ENCODE data around the gene MCTP2. TPM values are rescaled to one million over a fixed set of nuclear protein-coding genes. Genes with fewer than 3 reads are reported as not detected.

Gene MCTP2
- total RNA-seq, 1 experiment from 2014 or later = 0.15 TPM

- ChIA-PET POLR2A (no interaction called here), CTCF (no interaction called here)
- no peak for ATAC-seq
Observed at GRCh38 chr15:94277485-94277884, 46.1 kb downstream of the MCTP2 start.

GRCh38 chr15:94279736-94280135 lies 48.4 kb downstream of the MCTP2 start:
- H3K27ac ChIP-seq (ENCODE audit: low read length) = no peak overlapping the region
- H3K4me3 ChIP-seq (ENCODE audit: low read depth in 2 of 2, low read length in 2 of 2) = no peak overlapping the region
- in situ Hi-C loops (cut with HindIII; ENCODE audit: low pct_unique_long_range_greater_than_20kb, low sequenced_read_pairs) (no loop called here), intact Hi-C loops (cut with micrococcal nuclease; ENCODE audit: unreplicated experiment) (no loop called here)
- H3K9me3 ChIP-seq (ENCODE audit: control insufficient read depth, insufficient read depth, low read depth, low read length) = no peaks in the 10 kb centered on the region
- ChIA-PET POLR2A (no interaction called here), CTCF (no interaction called here)
- H3K27me3 ChIP-seq (ENCODE audit: control insufficient read depth, insufficient read depth, low read length) = no peaks in the 10 kb centered on the region
- TF ChIP-seq CTCF (IDR thresholded peaks at IDR 0.05) (no peak), TCF7L2 (IDR thresholded peaks at IDR 0.05; ENCODE audit: low read depth, low read length) (no peak), REST (IDR thresholded peaks at IDR 0.05; ENCODE audit: insufficient read depth in 1 of 2, low read depth in 2 of 2, low read length in 1 of 2) (no peak), POLR2AphosphoS5 (IDR thresholded peaks at IDR 0.05; ENCODE audit: low read depth, low read length) (no peak)
- no peaks in the 10 kb centered on the region for H3K36me3 ChIP-seq (ENCODE audit: control insufficient read depth, insufficient read depth, low read length)
- DNase-seq (ENCODE audit: low read depth, low spot score) (no peak), ATAC-seq (no peak)
- BruUV-seq (replicated peaks) = no TSS peak
- H3K4me1 ChIP-seq (ENCODE audit: control insufficient read depth, insufficient read depth, low read length) = no peaks in the 10 kb centered on the region

More at GRCh38 chr15:94277485-94277884, 46.1 kb downstream of the MCTP2 start:
- no peaks in the 10 kb centered on the region for H3K36me3 ChIP-seq (ENCODE audit: control insufficient read depth, insufficient read depth, low read length)
- no peak overlapping the region for H3K27ac ChIP-seq (ENCODE audit: low read length)
- intact Hi-C loops (cut with micrococcal nuclease; ENCODE audit: unreplicated experiment) = no loop called here
- BruUV-seq (replicated peaks) = no TSS peak
- TF ChIP-seq SIN3A (IDR thresholded peaks at IDR 0.05; ENCODE audit: borderline replicate concordance, insufficient read depth, low read depth, low read length) (no peak), CTCF (IDR thresholded peaks at IDR 0.05) (no peak), POLR2AphosphoS5 (IDR thresholded peaks at IDR 0.05; ENCODE audit: low read depth, low read length) (no peak), REST (IDR thresholded peaks at IDR 0.05; ENCODE audit: insufficient read depth in 1 of 2, low read depth in 2 of 2, low read length in 1 of 2) (no peak), TCF7L2 (IDR thresholded peaks at IDR 0.05; ENCODE audit: low read depth, low read length) (no peak)
- no peaks in the 10 kb centered on the region for H3K9me3 ChIP-seq (ENCODE audit: control insufficient read depth, insufficient read depth, low read depth, low read length)
- in situ Hi-C loops (cut with HindIII; ENCODE audit: low pct_unique_long_range_greater_than_20kb, low sequenced_read_pairs) = no loop called here
- no peak overlapping the region for H3K4me3 ChIP-seq (ENCODE audit: low read depth in 2 of 2, low read length in 2 of 2)
- no peaks in the 10 kb centered on the region for H3K4me1 ChIP-seq (ENCODE audit: control insufficient read depth, insufficient read depth, low read length)
- no peak for DNase-seq (ENCODE audit: low read depth, low spot score)
- H3K27me3 ChIP-seq (ENCODE audit: control insufficient read depth, insufficient read depth, low read length) = no peaks in the 10 kb centered on the region

Data from Panc1 (cell line).